Mucosa of stomach (tissue), 1 donor: Measurements from ENCODE around the gene ADK.

Source experiments
- H3K27me3 ChIP-seq: one replicate; pipeline ENCODE4 v1.7.0; 2013; ENCODE audit warnings: mild to moderate bottlenecking, low read length; ENCODE audit not compliant: control insufficient read depth, insufficient read depth
- H3K36me3 ChIP-seq: one replicate; pipeline ENCODE4 v1.7.0; 2013; ENCODE audit warnings: low read length; ENCODE audit not compliant: control insufficient read depth, insufficient read depth
- H3K4me1 ChIP-seq: one replicate; pipeline ENCODE4 v1.7.0; 2013; ENCODE audit warnings: mild to moderate bottlenecking, low read length; ENCODE audit not compliant: control insufficient read depth, insufficient read depth
- H3K4me3 ChIP-seq: one replicate; pipeline ENCODE4 v1.7.0; 2013; ENCODE audit warnings: low read length
- H3K9ac ChIP-seq: one replicate; pipeline ENCODE4 v1.7.0; 2013; ENCODE audit warnings: mild to moderate bottlenecking, low read length, moderate library complexity
- H3K9me3 ChIP-seq: one replicate; pipeline ENCODE4 v1.7.0; 2013; ENCODE audit warnings: mild to moderate bottlenecking, low read length, moderate library complexity; ENCODE audit not compliant: control insufficient read depth
- donor health status: Pancreatic carcinoma.

Gene ADK

GRCh38 chr10:74384615-74385183 lies 233.7 kb downstream of the ADK start:
- H3K36me3 ChIP-seq, result no peaks in the 10 kb centered on the region
- H3K27me3 ChIP-seq, result no peaks in the 10 kb centered on the region
- H3K4me3 ChIP-seq, result no peak overlapping the region
- no peaks in the 10 kb centered on the region for H3K9me3 ChIP-seq
- H3K9ac ChIP-seq, result no peak overlapping the region
- H3K4me1 ChIP-seq, result no peaks in the 10 kb centered on the region

- Histone ChIP-seq H3K4me3 (no peak overlapping the region), H3K4me1 (no peaks in the 10 kb centered on the region), H3K36me3 (no peaks in the 10 kb centered on the region), H3K27me3 (no peaks in the 10 kb centered on the region), H3K9me3 (no peaks in the 10 kb centered on the region), H3K9ac (no peak overlapping the region)
Observed at GRCh38 chr10:74388801-74389200, 237.8 kb downstream of the ADK start.

- Histone ChIP-seq H3K9ac (no peak overlapping the region), H3K27me3 (no peaks in the 10 kb centered on the region), H3K4me1 (no peaks in the 10 kb centered on the region), H3K36me3 (no peaks in the 10 kb centered on the region), H3K9me3 (no peaks in the 10 kb centered on the region), H3K4me3 (no peak overlapping the region)
Observed at GRCh38 chr10:74391786-74392185, 240.8 kb downstream of the ADK start.

- no peaks in the 10 kb centered on the region for H3K4me1 ChIP-seq
- H3K9me3 ChIP-seq, result no peaks in the 10 kb centered on the region
- H3K36me3 ChIP-seq, result no peaks in the 10 kb centered on the region
- no peak overlapping the region for H3K9ac ChIP-seq
- no peaks in the 10 kb centered on the region for H3K27me3 ChIP-seq
- no peak overlapping the region for H3K4me3 ChIP-seq
Observed at GRCh38 chr10:74394416-74394969, 243.5 kb downstream of the ADK start.

- H3K4me3 ChIP-seq, result no peak overlapping the region
- no peaks in the 10 kb centered on the region for H3K27me3 ChIP-seq
- no peaks in the 10 kb centered on the region for H3K9me3 ChIP-seq
- no peak overlapping the region for H3K9ac ChIP-seq
- no peaks in the 10 kb centered on the region for H3K36me3 ChIP-seq
- no peaks in the 10 kb centered on the region for H3K4me1 ChIP-seq
Observed at GRCh38 chr10:74400186-74400585, 249.2 kb downstream of the ADK start.

GRCh38 chr10:74406006-74406405 lies 255.0 kb downstream of the ADK start:
- Histone ChIP-seq H3K27me3 (no peaks in the 10 kb centered on the region), H3K9me3 (no peaks in the 10 kb centered on the region), H3K36me3 (no peaks in the 10 kb centered on the region), H3K9ac (no peak overlapping the region), H3K4me1 (no peaks in the 10 kb centered on the region), H3K4me3 (no peak overlapping the region)

GRCh38 chr10:74415146-74415839 lies 264.3 kb downstream of the ADK start:
- Histone ChIP-seq H3K36me3 (no peaks in the 10 kb centered on the region), H3K27me3 (no peaks in the 10 kb centered on the region), H3K9me3 (no peaks in the 10 kb centered on the region), H3K4me3 (no peak overlapping the region), H3K4me1 (peaks cover 5% of the 10 kb centered on the region), H3K9ac (no peak overlapping the region)

- Histone ChIP-seq H3K9me3 (no peaks in the 10 kb centered on the region), H3K4me1 (peaks cover 5% of the 10 kb centered on the region), H3K9ac (no peak overlapping the region), H3K4me3 (no peak overlapping the region), H3K36me3 (no peaks in the 10 kb centered on the region), H3K27me3 (no peaks in the 10 kb centered on the region)
Observed at GRCh38 chr10:74417397-74417796, 266.4 kb downstream of the ADK start.

- H3K9ac ChIP-seq, result no peak overlapping the region
- no peaks in the 10 kb centered on the region for H3K9me3 ChIP-seq
- H3K4me1 ChIP-seq, result peaks cover 5% of the 10 kb centered on the region
- no peaks in the 10 kb centered on the region for H3K27me3 ChIP-seq
- no peak overlapping the region for H3K4me3 ChIP-seq
- H3K36me3 ChIP-seq, result no peaks in the 10 kb centered on the region
Observed at GRCh38 chr10:74418285-74418872, 267.4 kb downstream of the ADK start.

GRCh38 chr10:74419491-74419951 lies 268.5 kb downstream of the ADK start:
- Histone ChIP-seq H3K27me3 (no peaks in the 10 kb centered on the region), H3K4me1 (peaks cover 5% of the 10 kb centered on the region), H3K4me3 (no peak overlapping the region), H3K9me3 (no peaks in the 10 kb centered on the region), H3K36me3 (no peaks in the 10 kb centered on the region), H3K9ac (no peak overlapping the region)

- H3K4me1 ChIP-seq, result peaks cover 5% of the 10 kb centered on the region
- no peaks in the 10 kb centered on the region for H3K36me3 ChIP-seq
- no peaks in the 10 kb centered on the region for H3K27me3 ChIP-seq
- H3K9me3 ChIP-seq, result no peaks in the 10 kb centered on the region
- no peak overlapping the region for H3K4me3 ChIP-seq
- no peak overlapping the region for H3K9ac ChIP-seq
Observed at GRCh38 chr10:74419958-74420375, 268.9 kb downstream of the ADK start.

- Histone ChIP-seq H3K9ac (no peak overlapping the region), H3K4me1 (no peaks in the 10 kb centered on the region), H3K27me3 (no peaks in the 10 kb centered on the region), H3K36me3 (no peaks in the 10 kb centered on the region), H3K9me3 (no peaks in the 10 kb centered on the region), H3K4me3 (no peak overlapping the region)
Observed at GRCh38 chr10:74424565-74424964, 273.5 kb downstream of the ADK start.
